Panc1 (cell line): ENCODE results near the gene ARRDC2.

Experiments used
- POLR2AphosphoS5 ChIP-seq: IDR thresholded peaks from 2 replicates; pipeline ENCODE4 v1.6.1; 2012; ENCODE audit warnings: mild to moderate bottlenecking, low read depth, low read length, moderate library complexity
- TF ChIP-seq, protein P1 (sequence below): fragments of 450-650 bp; IDR thresholded peaks from 2 replicates; pipeline ENCODE4 v1.5.1; 2017; ENCODE audit warnings: mild to moderate bottlenecking
- TF ChIP-seq, protein P2 (sequence below), 2 experiments: IDR thresholded peaks; 2 replicates each; pipeline ENCODE4 v1.6.1; 2011 to 2012; ENCODE audit warnings: low read depth in 2 of 2, control low read depth in 1 of 2, low read length in 1 of 2, mild to moderate bottlenecking in 1 of 2, moderate library complexity in 1 of 2; ENCODE audit not compliant: insufficient read depth in 1 of 2

DNA sequence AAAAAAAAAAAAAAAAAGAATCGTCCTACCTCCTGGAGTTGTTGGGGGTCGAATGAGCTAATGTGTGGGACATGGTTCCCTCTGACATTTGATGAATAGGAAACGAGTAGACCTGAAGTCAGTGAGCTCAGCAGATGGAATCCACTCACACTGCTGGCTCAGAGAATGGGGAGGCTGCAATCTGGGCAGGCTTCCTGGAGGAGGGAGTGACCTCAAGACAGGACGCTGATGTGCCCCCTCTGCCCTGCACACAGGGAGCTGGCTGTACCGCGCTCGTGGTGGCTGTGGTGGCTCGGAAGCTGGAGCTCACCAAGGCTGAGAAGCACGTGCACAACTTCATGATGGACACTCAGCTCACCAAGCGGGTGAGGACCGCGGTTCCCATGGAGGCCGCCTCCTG lies 19.8 kb upstream of the ARRDC2 start:
- TF ChIP-seq POLR2AphosphoS5, result no peak
- TF ChIP-seq, protein P1, sequence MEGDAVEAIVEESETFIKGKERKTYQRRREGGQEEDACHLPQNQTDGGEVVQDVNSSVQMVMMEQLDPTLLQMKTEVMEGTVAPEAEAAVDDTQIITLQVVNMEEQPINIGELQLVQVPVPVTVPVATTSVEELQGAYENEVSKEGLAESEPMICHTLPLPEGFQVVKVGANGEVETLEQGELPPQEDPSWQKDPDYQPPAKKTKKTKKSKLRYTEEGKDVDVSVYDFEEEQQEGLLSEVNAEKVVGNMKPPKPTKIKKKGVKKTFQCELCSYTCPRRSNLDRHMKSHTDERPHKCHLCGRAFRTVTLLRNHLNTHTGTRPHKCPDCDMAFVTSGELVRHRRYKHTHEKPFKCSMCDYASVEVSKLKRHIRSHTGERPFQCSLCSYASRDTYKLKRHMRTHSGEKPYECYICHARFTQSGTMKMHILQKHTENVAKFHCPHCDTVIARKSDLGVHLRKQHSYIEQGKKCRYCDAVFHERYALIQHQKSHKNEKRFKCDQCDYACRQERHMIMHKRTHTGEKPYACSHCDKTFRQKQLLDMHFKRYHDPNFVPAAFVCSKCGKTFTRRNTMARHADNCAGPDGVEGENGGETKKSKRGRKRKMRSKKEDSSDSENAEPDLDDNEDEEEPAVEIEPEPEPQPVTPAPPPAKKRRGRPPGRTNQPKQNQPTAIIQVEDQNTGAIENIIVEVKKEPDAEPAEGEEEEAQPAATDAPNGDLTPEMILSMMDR, result no peak
- TF ChIP-seq, protein P2, sequence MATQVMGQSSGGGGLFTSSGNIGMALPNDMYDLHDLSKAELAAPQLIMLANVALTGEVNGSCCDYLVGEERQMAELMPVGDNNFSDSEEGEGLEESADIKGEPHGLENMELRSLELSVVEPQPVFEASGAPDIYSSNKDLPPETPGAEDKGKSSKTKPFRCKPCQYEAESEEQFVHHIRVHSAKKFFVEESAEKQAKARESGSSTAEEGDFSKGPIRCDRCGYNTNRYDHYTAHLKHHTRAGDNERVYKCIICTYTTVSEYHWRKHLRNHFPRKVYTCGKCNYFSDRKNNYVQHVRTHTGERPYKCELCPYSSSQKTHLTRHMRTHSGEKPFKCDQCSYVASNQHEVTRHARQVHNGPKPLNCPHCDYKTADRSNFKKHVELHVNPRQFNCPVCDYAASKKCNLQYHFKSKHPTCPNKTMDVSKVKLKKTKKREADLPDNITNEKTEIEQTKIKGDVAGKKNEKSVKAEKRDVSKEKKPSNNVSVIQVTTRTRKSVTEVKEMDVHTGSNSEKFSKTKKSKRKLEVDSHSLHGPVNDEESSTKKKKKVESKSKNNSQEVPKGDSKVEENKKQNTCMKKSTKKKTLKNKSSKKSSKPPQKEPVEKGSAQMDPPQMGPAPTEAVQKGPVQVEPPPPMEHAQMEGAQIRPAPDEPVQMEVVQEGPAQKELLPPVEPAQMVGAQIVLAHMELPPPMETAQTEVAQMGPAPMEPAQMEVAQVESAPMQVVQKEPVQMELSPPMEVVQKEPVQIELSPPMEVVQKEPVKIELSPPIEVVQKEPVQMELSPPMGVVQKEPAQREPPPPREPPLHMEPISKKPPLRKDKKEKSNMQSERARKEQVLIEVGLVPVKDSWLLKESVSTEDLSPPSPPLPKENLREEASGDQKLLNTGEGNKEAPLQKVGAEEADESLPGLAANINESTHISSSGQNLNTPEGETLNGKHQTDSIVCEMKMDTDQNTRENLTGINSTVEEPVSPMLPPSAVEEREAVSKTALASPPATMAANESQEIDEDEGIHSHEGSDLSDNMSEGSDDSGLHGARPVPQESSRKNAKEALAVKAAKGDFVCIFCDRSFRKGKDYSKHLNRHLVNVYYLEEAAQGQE (IDR thresholded peaks at IDR 0.05; ENCODE audit: insufficient read depth in 1 of 2, low read depth in 2 of 2, low read length in 1 of 2), result no peak
